HepG2 (cell line): ENCODE data around the gene PSMD3. TPM values are rescaled to one million over a fixed set of nuclear protein-coding genes. Genes with fewer than 3 reads are reported as not detected.

Experiments
- BCL3 ChIP-seq: sonication (generic); formaldehyde crosslinking; IDR thresholded peaks from 2 replicates; pipeline ENCODE4 v1.5.1; 2020; ENCODE audit warnings: mild to moderate bottlenecking, missing genetic modification reagents, moderate library complexity
- CERS6 ChIP-seq: sonication (generic); formaldehyde crosslinking; IDR thresholded peaks from 2 replicates; pipeline ENCODE4 v1.5.0; 2020; ENCODE audit warnings: missing genetic modification reagents
- CSRNP2 ChIP-seq: sonication (generic); formaldehyde crosslinking; conservative IDR thresholded peaks from 2 replicates; pipeline ENCODE4 v1.8.0; 2022; ENCODE audit warnings: low read depth, missing genetic modification reagents
- DNMT3B ChIP-seq: conservative IDR thresholded peaks from 2 replicates; pipeline ENCODE4 v1.6.1; 2016; ENCODE audit warnings: missing biosample characterization, control low read depth
- DPF2 ChIP-seq: sonication (generic); formaldehyde crosslinking; IDR thresholded peaks from 2 replicates; pipeline ENCODE4 v1.4.0; 2020; ENCODE audit warnings: mild to moderate bottlenecking, low read depth, missing genetic modification reagents, borderline replicate concordance
- IKZF1 ChIP-seq: fragments of 450-650 bp; IDR thresholded peaks from 2 replicates; pipeline ENCODE4 v1.7.1; 2016
- ISL2 ChIP-seq: sonication (generic); formaldehyde crosslinking; IDR thresholded peaks from 2 replicates; pipeline ENCODE4 v1.5.0; 2020; ENCODE audit warnings: missing genetic modification reagents
- JDP2 ChIP-seq: sonication (generic); formaldehyde crosslinking; IDR thresholded peaks from 2 replicates; pipeline ENCODE4 v1.8.1; 2022; ENCODE audit warnings: missing genetic modification reagents, borderline replicate concordance
- SP5 ChIP-seq: IDR thresholded peaks from 2 replicates; pipeline ENCODE4 v1.6.1; 2016; ENCODE audit warnings: low read depth, borderline replicate concordance
- ZC3H13 ChIP-seq: sonication (generic); formaldehyde crosslinking; IDR thresholded peaks from 2 replicates; pipeline ENCODE4 v1.8.1; 2023; ENCODE audit warnings: mild to moderate bottlenecking, missing genetic modification reagents, moderate library complexity
- ZNF143 ChIP-seq: sonication (generic); formaldehyde crosslinking; IDR thresholded peaks from 2 replicates; pipeline ENCODE4 v1.4.0; 2020; ENCODE audit warnings: missing genetic modification reagents
- ZNF224 ChIP-seq: sonication (generic); formaldehyde crosslinking; IDR thresholded peaks from 2 replicates; pipeline ENCODE4 v1.5.0; 2020; ENCODE audit warnings: mild to moderate bottlenecking, missing genetic modification reagents
- ZNF234 ChIP-seq: sonication (generic); formaldehyde crosslinking; conservative IDR thresholded peaks from 2 replicates; pipeline ENCODE4 v1.5.1; 2020; ENCODE audit warnings: mild to moderate bottlenecking, missing genetic modification reagents
- ZNF710 ChIP-seq: sonication (generic); formaldehyde crosslinking; IDR thresholded peaks from 2 replicates; pipeline ENCODE4 v1.5.0; 2020; ENCODE audit warnings: mild to moderate bottlenecking, missing genetic modification reagents, borderline replicate concordance
- ZNF792 ChIP-seq: IDR thresholded peaks from 2 replicates; pipeline ENCODE4 v1.6.1; 2016
- polyA plus RNA-seq, 8 experiments: library from polyadenylated mRNA; depleted of rRNA in 3 of 8; stranded (reverse) in 7 of 8; unstranded in 1 of 8; fragments of >200 nt; fragmentation: Illumina TruSeq in 4 of 8; extraction: Trizol in 4 of 8; gene quantifications; 2 replicates each; pipeline versions ENCODE4 v1.2.1 to v1.2.3, GENCODE V29; 2011 to 2016; ENCODE audit warnings: low read depth in 4 of 8, missing spikeins in 1 of 8, mixed read lengths in 1 of 8; ENCODE audit not compliant: insufficient read depth in 1 of 8
- total RNA-seq, 5 experiments: library from RNA; depleted of rRNA; stranded (reverse); fragments of >200 nt; fragmentation: Illumina TruSeq; extraction: Trizol; gene quantifications; 2 replicates each; pipeline ENCODE4 v1.2.3, GENCODE V29; 2016; ENCODE audit warnings: low read depth in 1 of 5
- TF ChIP-seq, protein P1 (sequence below): sonication (generic); formaldehyde crosslinking; IDR thresholded peaks from 2 replicates; pipeline ENCODE4 v1.5.0; 2020; ENCODE audit warnings: mild to moderate bottlenecking, missing genetic modification reagents
- TF ChIP-seq, protein P2 (sequence below): sonication (generic); formaldehyde crosslinking; conservative IDR thresholded peaks from 2 replicates; pipeline ENCODE4 v1.8.1; 2023; ENCODE audit warnings: missing genetic modification reagents

Gene PSMD3
- total and polyA plus RNA-seq, 2 of the 13 experiments (the other 11 are each of a cell fraction or from before 2014, with no cell fraction given) = 97.4 to 146 TPM

DNA sequence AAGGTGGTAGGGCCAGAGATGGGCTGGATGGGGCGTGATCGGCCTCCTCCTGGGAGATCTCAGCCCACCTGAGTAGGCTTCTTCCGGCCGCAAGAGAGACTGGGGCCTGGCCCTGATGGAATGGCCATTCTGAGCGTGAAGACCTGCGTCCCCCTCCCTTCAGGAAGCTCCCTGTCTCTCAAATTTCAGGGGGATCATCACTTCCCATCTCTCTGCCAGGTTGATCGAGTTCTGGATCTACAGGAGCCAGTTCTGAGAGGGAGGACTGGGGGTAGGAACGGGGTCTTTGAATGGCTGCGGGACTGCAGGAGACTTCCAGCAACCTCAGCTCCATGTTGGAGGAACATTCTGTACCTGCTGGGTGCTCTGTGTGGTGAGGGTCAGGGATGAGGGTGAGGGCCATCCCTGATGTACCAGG, 27.1 kb upstream of the PSMD3 start (continued):
- 0 out of 2 replicates have a peak, but pooled peaks have one; percentile 27 for TF ChIP-seq ZNF710
- no peak for TF ChIP-seq DNMT3B (CRISPR knock-in tag)
- no peak for TF ChIP-seq IKZF1
- no peak for TF ChIP-seq BCL3 (CRISPR knock-in tag)
- no peak for TF ChIP-seq ISL2 (CRISPR knock-in tag)
- TF ChIP-seq ZNF792 (CRISPR knock-in tag) = peak; percentile 4; the same call in 1 of the 2 replicates
- TF ChIP-seq CSRNP2 (CRISPR knock-in tag) = no peak
- TF ChIP-seq ZNF224 (CRISPR knock-in tag) = no peak
- no peak for TF ChIP-seq ZNF234 (CRISPR knock-in tag)
- TF ChIP-seq ZC3H13 (CRISPR knock-in tag) = no peak
- TF ChIP-seq JDP2 = no peak
- TF ChIP-seq, protein P1, sequence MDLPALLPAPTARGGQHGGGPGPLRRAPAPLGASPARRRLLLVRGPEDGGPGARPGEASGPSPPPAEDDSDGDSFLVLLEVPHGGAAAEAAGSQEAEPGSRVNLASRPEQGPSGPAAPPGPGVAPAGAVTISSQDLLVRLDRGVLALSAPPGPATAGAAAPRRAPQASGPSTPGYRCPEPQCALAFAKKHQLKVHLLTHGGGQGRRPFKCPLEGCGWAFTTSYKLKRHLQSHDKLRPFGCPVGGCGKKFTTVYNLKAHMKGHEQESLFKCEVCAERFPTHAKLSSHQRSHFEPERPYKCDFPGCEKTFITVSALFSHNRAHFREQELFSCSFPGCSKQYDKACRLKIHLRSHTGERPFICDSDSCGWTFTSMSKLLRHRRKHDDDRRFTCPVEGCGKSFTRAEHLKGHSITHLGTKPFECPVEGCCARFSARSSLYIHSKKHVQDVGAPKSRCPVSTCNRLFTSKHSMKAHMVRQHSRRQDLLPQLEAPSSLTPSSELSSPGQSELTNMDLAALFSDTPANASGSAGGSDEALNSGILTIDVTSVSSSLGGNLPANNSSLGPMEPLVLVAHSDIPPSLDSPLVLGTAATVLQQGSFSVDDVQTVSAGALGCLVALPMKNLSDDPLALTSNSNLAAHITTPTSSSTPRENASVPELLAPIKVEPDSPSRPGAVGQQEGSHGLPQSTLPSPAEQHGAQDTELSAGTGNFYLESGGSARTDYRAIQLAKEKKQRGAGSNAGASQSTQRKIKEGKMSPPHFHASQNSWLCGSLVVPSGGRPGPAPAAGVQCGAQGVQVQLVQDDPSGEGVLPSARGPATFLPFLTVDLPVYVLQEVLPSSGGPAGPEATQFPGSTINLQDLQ = 0 out of 2 replicates have a peak, but pooled peaks have one; percentile 13
- TF ChIP-seq CERS6 (CRISPR knock-in tag) = no peak
- TF ChIP-seq ZNF143 = no peak
- no peak for TF ChIP-seq DPF2 (CRISPR knock-in tag)
- TF ChIP-seq SP5 (CRISPR knock-in tag) = 0 out of 2 replicates have a peak, but pooled peaks have one; percentile 6
- TF ChIP-seq, protein P2, sequence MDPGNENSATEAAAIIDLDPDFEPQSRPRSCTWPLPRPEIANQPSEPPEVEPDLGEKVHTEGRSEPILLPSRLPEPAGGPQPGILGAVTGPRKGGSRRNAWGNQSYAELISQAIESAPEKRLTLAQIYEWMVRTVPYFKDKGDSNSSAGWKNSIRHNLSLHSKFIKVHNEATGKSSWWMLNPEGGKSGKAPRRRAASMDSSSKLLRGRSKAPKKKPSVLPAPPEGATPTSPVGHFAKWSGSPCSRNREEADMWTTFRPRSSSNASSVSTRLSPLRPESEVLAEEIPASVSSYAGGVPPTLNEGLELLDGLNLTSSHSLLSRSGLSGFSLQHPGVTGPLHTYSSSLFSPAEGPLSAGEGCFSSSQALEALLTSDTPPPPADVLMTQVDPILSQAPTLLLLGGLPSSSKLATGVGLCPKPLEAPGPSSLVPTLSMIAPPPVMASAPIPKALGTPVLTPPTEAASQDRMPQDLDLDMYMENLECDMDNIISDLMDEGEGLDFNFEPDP (CRISPR knock-in tag) = no peak
